Keratinocyte (primary cell): ENCODE data around the gene DPY19L3.

Experiments used
- EZH2 ChIP-seq: IDR thresholded peaks from one replicate; pipeline ENCODE4 v1.6.1; 2012; ENCODE audit warnings: inconsistent platforms, mild to moderate bottlenecking, low read length, moderate library complexity
- TF ChIP-seq, protein P1 (sequence below), 3 experiments: IDR thresholded peaks in 1 of 3; conservative IDR thresholded peaks in 1 of 3; optimal IDR thresholded peaks in 1 of 3; 2 replicates in 2 of 3; 3 replicates in 1 of 3; pipeline versions ENCODE3 to v1.5.1; 2011; ENCODE audit warnings: low read length in 3 of 3, mild to moderate bottlenecking in 3 of 3, moderate library complexity in 2 of 3, control low read depth in 1 of 3, inconsistent platforms in 1 of 3; ENCODE audit not compliant: insufficient read depth in 2 of 3; ENCODE audit errors: extremely low read depth in 1 of 3

GRCh38 chr19:32437096-32437495 lies 31.5 kb downstream of the DPY19L3 start:
- no peak for TF ChIP-seq EZH2
- TF ChIP-seq, protein P1, sequence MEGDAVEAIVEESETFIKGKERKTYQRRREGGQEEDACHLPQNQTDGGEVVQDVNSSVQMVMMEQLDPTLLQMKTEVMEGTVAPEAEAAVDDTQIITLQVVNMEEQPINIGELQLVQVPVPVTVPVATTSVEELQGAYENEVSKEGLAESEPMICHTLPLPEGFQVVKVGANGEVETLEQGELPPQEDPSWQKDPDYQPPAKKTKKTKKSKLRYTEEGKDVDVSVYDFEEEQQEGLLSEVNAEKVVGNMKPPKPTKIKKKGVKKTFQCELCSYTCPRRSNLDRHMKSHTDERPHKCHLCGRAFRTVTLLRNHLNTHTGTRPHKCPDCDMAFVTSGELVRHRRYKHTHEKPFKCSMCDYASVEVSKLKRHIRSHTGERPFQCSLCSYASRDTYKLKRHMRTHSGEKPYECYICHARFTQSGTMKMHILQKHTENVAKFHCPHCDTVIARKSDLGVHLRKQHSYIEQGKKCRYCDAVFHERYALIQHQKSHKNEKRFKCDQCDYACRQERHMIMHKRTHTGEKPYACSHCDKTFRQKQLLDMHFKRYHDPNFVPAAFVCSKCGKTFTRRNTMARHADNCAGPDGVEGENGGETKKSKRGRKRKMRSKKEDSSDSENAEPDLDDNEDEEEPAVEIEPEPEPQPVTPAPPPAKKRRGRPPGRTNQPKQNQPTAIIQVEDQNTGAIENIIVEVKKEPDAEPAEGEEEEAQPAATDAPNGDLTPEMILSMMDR (optimal IDR thresholded peaks at IDR 0.05 in 1 of 3, IDR thresholded peaks at IDR 0.05 in 1 of 3, conservative IDR thresholded peaks at IDR 0.05 in 1 of 3; ENCODE audit: extremely low read depth in 1 of 3, insufficient read depth in 2 of 3, low read length in 3 of 3), result no peak
